HG02840 (cell line): Measurements from ENCODE around the gene FAAP20.

Experiments
- ATAC-seq: cut with Tn5 transposase; IDR thresholded peaks from one replicate; pipeline ENCODE4 v1.9.1; 2021; ENCODE audit warnings: mild to moderate bottlenecking, moderate library complexity, moderate number of reproducible peaks; ENCODE audit not compliant: unreplicated experiment, low FRiP score

FAAP20 gene, protein sequence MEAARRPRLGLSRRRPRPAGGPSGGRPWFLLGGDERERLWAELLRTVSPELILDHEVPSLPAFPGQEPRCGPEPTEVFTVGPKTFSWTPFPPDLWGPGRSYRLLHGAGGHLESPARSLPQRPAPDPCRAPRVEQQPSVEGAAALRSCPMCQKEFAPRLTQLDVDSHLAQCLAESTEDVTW

DNA sequence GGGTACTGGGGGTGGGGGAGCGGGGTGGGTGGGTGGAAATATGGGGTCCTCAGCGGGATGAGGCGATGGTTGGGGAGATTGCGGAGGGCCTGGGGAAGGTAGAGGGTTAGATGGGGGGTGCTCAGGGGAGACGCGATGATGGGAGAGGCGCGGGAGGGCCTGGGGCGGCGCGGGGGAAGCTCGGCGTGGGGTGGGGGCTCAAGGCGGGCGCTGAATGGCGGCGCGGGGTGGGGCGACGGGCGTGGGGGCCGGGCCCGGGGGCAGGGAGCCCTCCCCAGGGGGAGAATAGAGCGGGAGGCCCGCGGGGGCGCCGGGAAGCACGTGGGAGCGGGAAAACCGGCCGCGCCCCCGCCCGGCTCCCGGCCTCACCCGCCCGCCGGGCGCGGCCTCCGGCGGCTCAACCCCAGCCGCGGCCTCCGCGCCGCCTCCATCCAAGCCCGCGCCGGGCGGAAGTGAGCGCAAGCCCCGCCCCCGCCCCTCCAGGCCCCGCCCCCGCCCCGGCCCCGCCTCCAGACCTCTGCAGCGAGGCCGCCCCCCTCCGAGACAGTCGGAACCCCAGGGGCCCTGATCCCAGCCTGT is at the start of gene FAAP20:
Gene FAAP20 (minus strand): TSS at position 454 of the 579 bp plus-strand sequence. CDS start 23 bp downstream, at position 431.
- ATAC-seq = peak; percentile 37

DNA sequence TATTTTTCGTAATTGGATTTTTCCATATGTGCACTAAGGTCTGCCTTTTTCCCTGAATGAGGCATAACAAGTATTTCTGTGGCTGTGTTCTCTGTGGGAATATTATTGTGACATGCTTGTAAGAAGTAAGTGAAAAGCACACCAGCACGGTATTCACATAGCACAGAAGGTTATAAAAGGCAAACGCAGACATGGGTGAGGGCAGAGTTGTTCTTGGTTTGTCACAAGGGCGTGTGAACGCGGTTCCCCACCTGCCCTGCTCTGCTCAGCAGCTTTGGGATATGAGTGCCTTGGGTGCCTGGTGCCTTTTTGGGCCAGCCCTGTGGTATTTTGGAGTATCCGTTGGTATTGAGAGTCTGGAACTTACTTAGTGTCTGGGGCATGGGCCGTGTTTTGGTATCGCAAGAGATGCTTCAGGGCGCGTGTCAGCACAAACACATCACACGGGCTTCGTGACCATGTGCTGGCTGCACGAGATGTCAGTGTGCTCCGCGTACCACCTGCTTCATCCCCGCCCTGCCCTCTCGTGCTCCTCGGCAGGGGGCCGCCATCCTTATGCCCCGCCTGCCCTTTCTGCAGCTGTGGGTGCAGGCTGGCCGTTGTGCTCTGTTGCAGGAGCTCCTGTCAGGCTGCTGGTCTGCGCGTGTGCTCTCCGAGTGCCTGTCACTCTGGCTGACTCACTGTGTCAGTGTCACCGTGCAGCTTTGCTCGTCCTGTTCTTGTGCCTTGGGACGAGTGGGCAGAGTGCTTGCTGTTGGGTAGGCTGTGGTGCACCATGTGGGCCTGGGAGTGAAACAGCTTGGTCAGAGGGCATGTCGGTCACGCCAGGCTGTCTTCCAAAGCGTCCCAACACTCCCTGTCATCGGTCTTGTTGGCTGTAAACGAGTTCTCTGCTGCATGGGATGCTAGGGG is 48.5 kb upstream of the FAAP20 start:
- ATAC-seq = no peak

DNA sequence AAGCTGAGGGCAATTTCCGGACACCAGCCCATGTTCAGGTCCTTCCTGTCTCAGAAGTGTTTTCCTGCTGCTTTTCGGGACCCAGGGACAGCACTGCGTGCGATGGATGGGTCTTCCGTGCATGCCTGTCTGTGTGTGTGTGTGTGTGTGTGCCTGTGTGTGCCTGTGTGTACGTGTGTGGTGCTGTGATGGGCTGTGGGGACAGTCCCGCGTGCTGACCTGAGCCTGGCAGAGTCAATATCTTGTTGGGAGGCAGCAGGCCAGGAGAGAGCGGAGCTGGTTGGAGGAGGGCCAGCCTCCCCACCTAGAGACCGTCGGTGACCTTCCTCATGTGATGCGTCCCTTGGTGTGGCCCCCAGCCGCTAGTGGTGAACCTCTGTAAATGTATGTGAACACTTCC is 47.2 kb upstream of the FAAP20 start:
- ATAC-seq = no peak

DNA sequence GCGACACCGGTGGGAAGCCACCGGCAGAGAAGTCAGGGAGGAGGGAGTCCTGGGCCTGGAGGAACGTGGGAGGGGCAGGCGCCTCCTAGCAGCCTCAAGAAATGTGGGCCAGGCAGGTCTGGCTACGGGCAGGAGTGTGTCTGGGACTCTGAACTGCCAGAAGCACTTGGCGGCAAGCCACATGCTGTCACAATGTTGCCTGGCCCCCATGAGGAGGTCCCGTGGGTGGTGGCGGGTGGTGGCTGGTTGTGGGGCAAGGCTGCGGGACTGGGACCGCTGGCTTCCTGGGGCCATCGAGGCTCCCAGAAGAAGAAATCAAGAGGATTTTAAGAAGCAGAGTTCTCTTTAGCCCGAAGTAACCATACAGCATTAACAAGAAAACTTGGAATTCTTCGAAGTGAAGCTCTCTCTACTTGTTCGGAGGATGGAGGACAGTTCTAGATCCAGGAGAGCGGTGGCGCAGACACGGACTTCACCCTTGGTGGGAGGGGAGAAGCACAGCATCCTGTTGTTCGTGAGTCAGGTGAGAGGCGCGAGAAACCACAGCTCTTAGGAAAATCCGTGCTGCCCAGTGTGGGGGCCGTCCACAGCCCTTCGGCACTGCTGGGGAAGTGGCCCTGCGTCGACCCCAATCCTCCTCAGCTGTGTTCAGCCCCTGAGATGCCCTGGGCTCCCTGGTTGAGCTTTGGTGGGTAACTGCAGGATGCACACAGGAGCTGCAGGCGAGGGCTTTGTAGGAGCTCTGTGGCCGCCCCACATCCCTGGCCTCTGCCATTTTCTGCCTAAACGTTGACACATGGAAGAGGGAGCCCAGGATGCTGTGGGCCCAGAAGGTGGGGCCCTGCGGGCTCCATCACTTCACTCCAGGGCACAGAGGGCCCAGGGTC is 45.9 kb upstream of the FAAP20 start:
- no peak for ATAC-seq

DNA sequence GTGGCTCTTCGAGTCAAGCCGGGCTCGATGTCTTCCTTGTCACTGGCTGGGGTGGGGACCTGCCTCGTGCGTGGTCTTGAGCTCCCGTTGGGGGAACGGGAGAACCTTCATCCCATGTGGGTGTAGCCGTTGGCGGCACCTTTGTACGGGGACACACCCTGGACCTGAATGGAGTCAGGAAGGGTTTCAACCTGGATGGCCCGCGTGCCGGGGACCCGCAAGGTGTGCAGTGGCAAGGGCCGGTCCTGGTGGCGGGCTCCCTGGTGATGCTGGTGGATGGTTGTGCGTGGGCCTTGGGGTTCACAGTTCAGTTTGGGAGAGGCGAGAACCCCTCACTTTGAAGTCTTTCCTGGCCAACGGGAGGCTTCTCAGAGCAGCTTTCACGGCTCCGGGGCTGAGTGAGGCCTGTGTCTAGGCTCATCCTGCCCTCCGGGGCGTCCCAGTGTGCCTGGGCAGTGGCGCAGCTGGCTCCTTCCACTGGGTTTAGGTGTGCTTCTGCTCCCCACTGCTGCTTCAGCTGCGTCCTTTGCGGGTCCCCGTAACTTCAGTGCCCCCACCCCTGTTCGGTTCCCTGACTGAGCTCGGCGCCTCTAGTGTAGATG is 44.9 kb upstream of the FAAP20 start:
- ATAC-seq = no peak

DNA sequence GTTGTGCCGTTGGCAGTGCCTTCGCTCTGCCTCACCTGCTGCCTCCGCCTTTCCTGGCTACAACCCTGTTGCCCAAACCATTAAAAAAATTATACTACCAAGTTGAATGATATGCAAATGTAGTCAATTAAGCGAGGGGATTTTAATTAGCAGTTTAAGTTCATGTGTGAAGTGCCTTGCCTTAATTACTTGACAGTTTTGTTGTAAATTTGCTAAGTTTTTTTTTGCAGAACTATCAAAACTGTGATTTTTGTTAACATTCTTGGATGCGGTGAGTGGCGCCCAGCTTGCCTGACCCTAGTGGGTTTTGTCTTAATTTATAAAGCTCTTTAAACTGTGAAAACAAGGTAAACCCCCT is 44.4 kb upstream of the FAAP20 start:
- no peak for ATAC-seq

DNA sequence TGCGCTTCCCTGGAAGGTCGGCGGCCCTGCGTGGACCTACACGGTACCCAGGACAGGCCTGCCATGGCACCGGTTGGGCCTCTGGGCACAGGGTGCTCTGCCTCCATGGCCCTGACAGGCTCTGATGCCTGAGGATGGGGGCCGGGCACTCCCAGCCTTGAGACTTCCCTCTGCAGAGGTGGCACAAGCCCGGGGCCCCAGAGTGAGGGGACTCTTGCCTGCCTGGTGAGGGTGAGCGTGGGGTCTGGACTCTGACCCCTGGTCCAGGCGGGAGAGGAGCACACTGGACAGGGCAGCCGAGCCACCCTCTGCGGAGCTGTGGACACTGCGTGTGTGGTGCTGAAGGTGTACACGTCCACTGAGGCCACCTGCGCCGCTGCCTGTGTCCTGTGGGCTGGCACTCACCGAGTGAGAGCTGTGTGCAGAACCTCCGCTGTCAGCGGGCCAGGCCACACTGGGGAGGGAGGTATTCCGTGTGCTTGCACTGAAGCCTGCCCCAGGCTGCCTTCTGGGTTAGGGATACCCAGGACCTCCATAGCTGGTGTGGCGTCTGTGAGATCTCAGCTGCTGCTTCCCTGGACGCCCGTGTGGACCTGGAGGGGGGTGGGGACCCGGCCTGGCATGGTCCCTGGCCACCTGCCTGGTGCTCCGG is 43.9 kb upstream of the FAAP20 start:
- ATAC-seq = no peak

DNA sequence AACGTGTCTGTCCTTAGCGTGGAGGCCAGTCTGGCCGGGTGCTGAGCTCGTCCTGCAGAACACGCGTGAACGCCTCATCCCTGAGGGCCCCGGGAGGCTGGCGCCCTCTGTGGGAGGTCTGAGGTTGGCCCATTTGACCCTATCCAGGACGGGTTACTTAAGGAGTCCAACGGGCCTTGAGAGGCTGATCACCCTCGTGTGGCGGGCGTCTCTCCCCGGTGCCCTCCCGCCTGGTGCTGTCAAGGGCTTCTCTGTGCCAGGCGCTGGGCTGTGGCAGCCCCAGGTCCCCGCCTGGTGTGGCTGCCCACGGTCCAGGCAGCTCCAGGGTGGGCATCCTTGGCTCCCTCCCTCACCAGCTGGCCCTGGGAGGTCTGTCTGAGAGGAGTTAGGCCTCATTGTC is 43.2 kb upstream of the FAAP20 start:
- ATAC-seq = no peak

DNA sequence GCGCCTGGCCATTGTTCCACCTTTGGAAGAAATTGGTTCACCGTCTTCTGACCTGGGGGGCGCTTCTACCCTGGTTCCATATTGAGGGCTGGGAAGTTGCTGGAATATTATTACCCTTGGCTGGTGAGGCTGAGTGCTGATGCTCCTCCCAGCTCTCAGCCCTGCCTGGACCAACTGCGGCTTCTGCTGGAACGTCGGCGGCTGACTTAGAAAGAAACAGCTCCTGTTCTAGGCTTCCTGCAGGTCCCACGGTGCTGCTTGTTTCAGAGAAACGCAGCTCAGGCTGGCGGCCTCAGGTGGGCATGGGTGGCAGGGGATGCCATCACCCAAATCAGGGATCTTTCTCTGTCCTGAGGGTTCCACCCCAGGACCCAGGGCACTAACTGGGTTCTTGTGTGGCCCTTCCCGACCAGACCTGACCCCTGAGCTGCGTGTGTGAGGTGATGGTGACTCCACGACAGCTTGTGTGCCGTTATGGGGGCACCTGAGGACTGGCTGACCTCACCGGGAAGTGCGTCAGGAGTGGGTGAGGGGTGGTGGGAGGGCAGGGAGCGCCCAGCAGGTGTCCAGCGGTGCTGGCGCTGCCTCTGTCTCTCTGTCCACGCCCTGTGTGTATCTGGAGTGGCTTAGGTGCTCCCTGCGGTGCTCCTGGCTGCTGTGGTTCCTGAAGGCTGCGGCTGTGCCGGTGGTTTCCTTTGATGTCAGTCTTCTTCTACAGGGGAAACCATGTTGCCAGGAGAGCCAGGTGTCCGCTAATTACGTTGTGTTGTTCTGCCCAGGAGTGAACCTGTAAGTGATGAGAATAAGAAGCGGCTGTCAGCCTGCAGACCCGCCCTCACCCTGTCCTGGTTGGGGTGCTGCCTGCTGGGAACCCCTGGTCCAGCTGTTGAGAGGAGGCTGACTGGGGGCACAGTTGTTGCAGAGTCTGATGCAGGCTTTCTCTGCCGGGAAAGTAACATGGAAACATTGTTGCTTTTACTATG is 42.4 kb upstream of the FAAP20 start:
- ATAC-seq = no peak

DNA sequence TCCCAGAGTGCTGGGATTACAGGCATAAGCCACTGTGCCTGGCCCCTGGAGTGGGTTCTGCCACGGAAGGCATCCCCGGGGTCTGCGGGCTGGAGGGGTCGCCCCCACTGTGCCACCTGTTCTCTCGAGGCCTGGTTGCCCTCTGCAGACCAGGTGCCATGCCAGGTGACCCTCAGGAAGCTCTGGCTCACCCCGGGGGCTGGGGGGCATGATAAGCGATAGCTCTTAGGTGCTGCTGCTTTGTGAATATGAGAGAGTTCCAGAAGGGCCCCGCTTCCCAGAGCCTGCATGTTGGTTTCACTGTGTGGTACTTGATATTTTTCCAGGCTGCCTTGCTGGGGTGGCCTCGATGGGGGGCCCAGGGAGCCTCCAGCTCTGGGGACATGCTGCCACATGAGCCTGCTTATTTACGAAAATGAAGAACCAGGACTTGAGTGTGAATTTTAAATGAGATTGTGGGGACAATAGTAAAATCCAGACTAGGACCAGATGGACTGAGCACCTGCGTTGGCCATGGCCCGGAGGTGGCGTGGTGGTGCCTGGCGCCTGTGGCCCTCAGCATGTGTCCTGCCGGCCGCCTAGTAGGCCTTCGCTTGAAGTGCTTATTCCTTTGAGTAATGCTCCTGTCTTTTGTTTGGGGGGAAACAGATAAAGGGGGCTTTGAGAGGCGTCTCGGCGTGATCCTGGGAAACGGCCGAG is 40.9 kb upstream of the FAAP20 start:
- ATAC-seq = no peak

DNA sequence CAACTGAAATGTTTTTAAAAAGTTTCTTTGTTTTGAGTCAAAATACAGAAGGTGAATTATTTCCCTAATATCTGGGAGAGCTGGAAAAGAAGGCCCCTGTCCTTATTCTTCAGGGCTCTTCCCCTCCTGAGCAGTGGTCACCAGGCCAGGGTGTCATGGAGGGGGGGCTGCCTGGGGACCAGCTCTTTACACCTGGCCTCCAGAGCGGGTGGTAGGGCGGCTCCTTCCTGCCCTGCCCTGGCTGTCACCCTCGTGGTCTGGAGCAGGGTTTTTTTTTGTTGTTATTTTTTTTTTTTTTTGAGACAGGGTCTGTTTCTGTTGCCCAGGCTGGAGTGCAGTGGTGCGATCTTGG is 40.2 kb upstream of the FAAP20 start:
- ATAC-seq = no peak

DNA sequence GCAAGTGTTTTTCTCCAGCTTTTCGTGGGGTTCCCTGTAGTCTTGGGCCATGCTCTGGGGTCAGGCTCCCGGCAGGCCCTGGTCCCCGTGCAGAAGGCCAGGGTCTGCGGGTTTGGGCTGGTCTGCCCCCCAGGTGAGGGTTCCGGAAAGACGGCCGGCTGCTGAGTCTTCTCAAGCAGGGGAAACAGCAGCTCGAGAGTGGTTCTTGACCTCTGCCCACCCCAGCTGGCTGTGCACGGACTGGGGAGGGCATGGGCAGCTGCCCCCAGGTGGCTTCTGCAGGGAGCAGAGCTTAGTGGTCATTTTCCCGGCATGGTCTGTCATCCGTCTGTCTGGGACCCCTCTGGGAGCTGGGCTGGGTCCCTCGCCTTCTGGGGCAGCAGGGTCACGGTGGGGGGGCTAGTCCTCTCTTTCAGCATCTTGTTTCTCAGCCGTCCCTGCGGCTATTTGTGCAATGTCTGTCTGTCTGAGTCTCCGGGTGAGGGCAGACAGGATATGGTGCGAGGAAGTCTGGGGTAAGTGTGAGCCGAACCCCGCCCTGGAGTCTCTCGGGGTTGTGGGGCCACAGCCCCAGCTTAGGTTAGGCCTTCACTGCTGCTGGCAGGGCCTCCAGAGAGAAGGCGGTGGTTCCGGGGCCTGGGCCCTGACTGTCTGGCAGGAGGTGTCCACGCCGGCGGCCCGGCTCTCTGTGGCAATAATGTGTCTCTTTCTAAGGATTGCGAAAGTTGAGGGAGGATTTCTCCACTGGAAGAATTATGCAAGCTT is 39.6 kb upstream of the FAAP20 start:
- no peak for ATAC-seq

DNA sequence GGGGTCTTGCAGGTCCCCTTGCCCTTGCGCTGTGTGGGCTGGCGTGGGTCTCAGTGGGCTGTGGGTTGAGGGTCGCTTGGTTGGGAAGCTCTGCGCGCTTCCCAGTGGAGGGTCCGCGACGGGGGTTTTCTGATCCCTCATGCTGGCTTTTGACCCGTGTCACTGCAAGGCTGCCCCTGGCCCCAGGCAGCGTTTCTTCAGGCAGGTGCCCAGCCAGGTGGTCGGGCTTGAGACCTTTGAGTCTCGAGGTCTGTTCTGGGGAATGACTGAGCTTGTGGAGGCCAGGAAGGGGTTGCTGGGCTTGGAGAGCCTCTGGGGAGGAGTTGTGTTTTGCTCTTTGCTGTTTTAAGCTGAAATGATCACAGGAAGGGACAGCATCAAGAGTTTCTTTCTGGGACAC is 38.9 kb upstream of the FAAP20 start:
- no peak for ATAC-seq

DNA sequence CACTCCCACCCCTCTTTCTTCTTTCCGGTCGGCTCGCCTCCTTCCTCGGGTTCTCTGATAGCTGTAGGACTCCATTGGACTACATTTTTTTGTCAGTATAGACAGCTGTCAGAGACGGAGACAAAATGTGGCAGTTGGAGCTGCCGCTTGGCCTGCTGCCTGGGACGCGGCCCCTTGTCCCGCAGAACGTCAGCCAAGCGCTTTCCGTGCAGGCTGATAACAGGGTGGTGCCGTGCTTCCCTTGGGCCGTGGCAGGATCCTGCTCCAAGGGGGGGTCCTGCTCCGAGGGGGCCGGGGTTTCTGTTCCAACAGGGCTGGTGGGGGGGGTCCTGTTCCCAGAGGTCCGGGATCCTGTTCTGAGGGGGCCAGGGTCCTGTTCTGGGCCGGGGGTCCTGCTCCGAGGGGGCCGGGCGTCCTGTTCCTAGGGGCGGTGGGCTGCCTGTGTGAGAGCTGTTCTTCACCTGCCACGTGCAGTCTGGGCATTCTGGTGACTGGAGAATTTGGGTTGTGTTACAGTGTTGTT is 38.4 kb upstream of the FAAP20 start:
- no peak for ATAC-seq

DNA sequence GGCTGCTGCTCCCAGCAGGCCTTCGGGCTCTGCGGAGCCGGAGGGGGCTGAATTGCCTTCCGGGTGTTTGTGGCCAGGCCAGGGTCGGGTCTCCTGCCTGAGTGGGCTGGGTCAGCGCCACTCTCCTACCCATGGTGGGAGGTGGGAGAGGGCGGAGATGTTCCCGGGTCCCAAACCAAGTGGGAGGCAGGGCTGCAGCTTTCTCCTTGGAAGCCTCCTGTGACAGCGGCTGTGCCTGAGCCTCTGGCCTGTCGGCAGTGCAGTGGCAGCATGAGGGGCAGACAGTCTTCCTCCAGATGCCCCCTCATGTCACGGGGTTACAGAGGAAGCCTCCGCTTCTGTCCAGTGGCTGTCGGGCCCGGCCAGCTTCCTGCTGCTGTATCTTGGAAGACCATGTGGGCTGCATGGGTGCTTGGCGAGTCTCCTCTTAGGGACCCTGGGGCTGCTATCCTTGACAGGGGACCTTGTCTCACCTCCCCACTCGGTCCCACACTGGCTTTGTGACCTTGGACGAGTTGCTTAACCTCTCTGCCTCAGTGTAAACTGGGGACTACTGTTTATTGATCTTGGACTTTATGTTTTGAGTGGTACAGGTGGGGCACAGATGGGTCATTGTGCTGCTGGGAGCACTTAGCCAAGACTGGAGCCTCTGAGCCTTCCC is 37.8 kb upstream of the FAAP20 start:
- no peak for ATAC-seq

DNA sequence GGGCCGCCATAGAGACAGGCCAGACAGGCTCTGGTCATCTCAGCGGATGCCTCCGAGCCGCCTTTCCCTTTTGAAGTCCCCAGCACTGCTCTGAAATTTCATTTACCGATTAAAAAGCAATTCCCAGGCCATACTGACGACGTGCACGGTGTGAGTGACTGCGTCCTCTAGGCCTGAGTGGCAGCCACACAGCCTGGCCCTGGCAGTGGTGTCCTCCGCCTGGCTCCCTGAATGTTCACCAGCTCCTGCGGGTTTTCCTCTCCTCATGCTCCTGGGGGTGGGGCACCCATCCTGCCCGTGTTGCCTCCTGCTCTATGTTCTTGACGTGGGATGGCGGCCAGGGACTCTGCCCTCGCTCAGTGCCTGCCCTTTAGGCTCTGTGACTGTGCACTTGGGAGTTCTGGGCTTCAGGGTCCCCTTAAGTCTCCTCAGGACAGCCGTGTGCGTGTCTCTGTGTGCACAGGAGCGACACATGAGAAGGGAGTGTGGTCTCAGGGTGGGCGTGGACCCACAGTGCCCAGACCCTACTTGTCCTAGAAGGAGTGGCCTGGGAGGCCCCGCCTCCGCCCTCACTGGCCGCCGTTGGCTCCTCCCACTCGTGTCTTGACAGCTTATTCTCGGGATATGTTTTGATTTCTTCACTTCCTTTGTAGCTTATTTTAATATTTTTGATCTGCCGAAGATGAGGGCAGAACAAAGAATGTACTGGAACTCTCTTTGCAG is 37.1 kb upstream of the FAAP20 start:
- ATAC-seq = no peak
